HG03108 (cell line): ENCODE results near the gene DCAF17.

Source experiments
- ATAC-seq: cut with Tn5 transposase; IDR thresholded peaks from one replicate; pipeline ENCODE4 v1.9.1; 2021; ENCODE audit warnings: moderate library complexity; ENCODE audit not compliant: unreplicated experiment

The DCAF17 gene

GRCh38 chr2:171434013-171434989, at the start of gene DCAF17:
TSS of gene DCAF17 (plus strand) at chr2:171434226. CDS start at chr2:171434578, 352 bp downstream.
- peak; percentile 90 for ATAC-seq

GRCh38 chr2:171386627-171387026, 47.4 kb upstream of the DCAF17 start:
- no peak for ATAC-seq

GRCh38 chr2:171387052-171387451, 47.0 kb upstream of the DCAF17 start:
- ATAC-seq = no peak

GRCh38 chr2:171389325-171389724, 44.7 kb upstream of the DCAF17 start:
- ATAC-seq = peak; percentile 61

GRCh38 chr2:171389780-171390179, 44.2 kb upstream of the DCAF17 start:
- ATAC-seq = no peak

- ATAC-seq = no peak
These were observed 43.0 kb upstream of the DCAF17 start for GRCh38 chr2:171390941-171391516.

GRCh38 chr2:171391532-171391931, 42.5 kb upstream of the DCAF17 start:
- no peak for ATAC-seq

GRCh38 chr2:171393487-171393886, 40.5 kb upstream of the DCAF17 start:
- ATAC-seq = no peak

GRCh38 chr2:171394164-171394740, 39.8 kb upstream of the DCAF17 start:
- ATAC-seq = no peak

- ATAC-seq = no peak
These were observed 34.7 kb upstream of the DCAF17 start for GRCh38 chr2:171399292-171399691.

- ATAC-seq = no peak
These were observed 33.6 kb upstream of the DCAF17 start for GRCh38 chr2:171400395-171400794.

GRCh38 chr2:171401947-171402346, 32.1 kb upstream of the DCAF17 start:
- ATAC-seq = no peak

GRCh38 chr2:171402906-171403580, 31.0 kb upstream of the DCAF17 start:
- ATAC-seq = no peak

- ATAC-seq = no peak
These were observed 29.8 kb upstream of the DCAF17 start for GRCh38 chr2:171404261-171404660.

GRCh38 chr2:171404719-171405118, 29.3 kb upstream of the DCAF17 start:
- ATAC-seq = no peak

- ATAC-seq = no peak
These were observed 28.5 kb upstream of the DCAF17 start for GRCh38 chr2:171405546-171405945.

- ATAC-seq = peak; percentile 67
These were observed 28.0 kb upstream of the DCAF17 start for GRCh38 chr2:171406044-171406443.

GRCh38 chr2:171407030-171407675, 26.9 kb upstream of the DCAF17 start:
- ATAC-seq = peak; percentile 41

- ATAC-seq = no peak
These were observed 26.4 kb upstream of the DCAF17 start for GRCh38 chr2:171407676-171408044.

- no peak for ATAC-seq
These were observed 24.5 kb upstream of the DCAF17 start for GRCh38 chr2:171409436-171409971.

- no peak for ATAC-seq
These were observed 23.9 kb upstream of the DCAF17 start for GRCh38 chr2:171410101-171410500.
